DLD1 (cell line): ENCODE results near the gene POLR2E.

Experiments
- in situ Hi-C: cut with HindIII; loops from 2 replicates; pipeline ENCODE4 v1.10.0; 2017; ENCODE audit warnings: low sequenced_read_pairs

POLR2E gene

DNA sequence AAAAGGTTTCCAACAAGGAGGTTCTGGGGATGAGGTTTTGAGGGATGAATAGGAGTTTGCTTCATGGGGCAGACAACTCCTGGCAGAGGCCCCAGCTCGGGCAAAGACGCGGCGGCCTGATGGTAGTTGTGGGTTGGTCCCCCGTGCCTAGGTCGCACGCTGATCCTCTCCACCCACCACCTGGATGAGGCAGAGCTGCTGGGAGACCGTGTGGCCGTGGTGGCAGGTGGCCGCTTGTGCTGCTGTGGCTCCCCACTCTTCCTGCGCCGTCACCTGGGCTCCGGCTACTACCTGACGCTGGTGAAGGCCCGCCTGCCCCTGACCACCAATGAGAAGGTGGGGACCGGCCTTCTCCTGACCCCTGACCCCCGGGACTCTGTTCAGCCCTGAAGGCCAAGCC, 43.4 kb downstream of the POLR2E start:
- in situ Hi-C loops = no loop called here

DNA sequence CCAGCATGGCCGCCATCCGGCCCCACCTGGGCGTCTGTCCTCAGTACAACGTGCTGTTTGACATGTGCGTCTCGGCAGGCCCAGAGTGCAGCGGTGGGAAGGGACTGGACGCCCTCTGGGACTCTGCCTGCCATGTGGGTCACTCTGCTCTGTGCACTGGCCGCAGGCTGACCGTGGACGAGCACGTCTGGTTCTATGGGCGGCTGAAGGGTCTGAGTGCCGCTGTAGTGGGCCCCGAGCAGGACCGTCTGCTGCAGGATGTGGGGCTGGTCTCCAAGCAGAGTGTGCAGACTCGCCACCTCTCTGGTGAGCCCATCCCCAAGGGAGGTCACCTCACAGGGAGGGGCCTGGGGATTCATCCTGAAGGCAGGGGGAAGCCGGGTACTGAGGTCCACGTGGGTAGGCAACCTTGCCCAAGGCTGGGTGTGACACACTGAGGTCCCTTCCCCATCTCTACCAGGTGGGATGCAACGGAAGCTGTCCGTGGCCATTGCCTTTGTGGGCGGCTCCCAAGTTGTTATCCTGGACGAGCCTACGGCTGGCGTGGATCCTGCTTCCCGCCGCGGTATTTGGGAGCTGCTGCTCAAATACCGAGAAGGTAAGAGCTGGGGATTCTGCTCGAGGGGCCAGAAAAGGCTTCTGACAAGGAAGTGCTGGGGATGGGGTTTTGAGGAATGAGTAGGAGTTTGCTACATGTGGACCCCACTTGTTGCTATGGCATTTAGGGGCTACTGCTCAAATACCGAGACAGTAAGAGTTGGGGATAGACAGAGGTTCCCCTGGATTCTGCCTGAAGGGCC, 44.0 kb downstream of the POLR2E start:
- in situ Hi-C loops = no loop called here

DNA sequence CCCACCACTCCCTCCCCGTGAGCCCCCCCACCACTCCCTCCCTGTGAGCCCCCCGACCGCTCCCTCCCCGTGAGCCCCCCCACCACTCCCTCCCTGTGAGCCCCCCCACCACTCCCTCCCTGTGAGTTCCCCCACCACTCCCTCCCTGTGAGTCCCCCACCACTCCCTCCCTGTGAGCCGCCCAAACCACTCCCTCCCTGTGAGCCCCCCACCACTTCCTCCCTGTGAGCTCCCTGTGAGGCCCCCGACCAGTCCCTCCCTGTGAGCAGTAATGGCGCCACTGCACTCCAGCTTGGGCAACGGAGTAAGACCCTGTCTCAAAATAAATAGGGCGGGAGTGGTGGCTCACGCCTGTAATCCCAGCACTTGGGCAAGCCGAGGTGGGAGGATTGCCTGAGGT, 45.4 kb downstream of the POLR2E start:
- in situ Hi-C loops = no loop called here

DNA sequence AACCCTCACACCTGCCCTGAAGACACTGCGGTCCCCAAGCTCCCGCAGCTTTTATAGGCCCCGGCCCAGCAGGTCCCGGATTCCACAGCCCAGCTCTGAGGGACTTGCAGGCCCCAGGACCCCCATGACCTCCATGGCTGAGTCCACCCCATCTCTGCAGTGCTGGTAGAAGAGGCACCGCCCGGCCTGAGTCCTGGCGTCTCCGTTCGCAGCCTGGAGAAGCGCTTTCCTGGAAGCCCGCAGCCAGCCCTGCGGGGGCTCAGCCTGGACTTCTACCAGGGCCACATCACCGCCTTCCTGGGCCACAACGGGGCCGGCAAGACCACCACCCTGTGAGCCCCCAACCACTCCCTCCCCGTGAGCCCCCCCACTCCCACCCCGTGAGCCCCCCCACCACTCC, 46.1 kb downstream of the POLR2E start:
- in situ Hi-C loops = no loop called here

DNA sequence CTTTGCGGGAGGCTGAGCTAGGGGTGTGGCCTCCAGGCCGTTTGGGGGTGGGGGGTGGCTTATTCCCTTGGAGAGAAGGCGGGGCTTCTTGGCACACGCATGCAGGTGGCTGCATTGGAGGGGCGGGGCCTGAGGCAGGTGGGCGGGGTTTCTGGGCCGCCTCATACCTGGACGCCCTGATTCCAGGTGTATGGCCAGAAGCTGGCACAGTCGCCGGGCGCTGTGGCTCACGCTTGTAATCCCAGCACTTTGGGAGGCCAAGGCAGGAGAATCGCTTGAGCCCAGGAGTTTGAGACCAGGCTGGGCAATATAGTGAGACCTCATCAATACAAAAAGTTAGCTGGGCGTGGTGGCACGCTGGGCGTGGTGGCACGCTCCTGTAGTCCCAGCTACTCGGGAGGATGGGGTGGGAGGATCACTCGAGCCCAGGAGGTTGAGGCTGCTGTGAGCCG, 47.5 kb downstream of the POLR2E start:
- in situ Hi-C loops = no loop called here

DNA sequence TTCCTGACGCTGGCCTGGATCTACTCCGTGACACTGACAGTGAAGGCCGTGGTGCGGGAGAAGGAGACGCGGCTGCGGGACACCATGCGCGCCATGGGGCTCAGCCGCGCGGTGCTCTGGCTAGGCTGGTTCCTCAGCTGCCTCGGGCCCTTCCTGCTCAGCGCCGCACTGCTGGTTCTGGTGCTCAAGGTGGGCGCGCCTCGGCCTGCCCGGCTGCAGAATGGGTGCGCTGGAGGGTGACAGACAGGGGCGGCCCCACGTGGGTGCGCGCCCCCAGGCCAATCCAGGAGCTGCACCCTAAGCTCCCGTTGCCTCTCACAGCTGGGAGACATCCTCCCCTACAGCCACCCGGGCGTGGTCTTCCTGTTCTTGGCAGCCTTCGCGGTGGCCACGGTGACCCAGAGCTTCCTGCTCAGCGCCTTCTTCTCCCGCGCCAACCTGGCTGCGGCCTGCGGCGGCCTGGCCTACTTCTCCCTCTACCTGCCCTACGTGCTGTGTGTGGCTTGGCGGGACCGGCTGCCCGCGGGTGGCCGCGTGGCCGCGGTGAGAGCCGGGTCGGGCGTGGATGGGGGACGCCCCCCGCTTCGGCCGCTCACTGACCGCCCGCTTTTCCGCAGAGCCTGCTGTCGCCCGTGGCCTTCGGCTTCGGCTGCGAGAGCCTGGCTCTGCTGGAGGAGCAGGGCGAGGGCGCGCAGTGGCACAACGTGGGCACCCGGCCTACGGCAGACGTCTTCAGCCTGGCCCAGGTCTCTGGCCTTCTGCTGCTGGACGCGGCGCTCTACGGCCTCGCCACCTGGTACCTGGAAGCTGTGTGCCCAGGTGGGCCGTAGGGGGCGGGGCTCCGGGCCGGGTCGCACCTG, 48.1 kb downstream of the POLR2E start:
- in situ Hi-C loops = no loop called here

DNA sequence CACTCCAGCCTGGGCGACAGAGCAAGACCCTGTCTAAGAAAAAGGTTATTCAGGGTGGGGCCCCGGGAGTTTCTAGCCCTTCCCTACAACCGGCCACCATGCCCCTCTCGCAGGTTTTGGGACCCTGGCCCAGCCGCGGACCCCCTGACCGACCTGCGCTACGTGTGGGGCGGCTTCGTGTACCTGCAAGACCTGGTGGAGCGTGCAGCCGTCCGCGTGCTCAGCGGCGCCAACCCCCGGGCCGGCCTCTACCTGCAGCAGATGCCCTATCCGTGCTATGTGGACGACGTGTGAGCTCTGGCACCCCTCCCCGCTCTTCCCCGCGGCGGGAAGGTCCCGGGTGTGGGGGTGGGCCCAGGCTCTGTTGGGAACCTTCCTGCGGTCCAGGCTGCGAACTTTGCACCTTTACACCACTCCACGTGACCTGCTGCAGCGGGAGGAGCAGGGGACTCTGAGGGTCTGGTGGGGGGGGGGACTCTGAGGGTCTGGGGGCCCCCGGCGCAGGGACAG, 49.0 kb downstream of the POLR2E start:
- in situ Hi-C loops = no loop called here

DNA sequence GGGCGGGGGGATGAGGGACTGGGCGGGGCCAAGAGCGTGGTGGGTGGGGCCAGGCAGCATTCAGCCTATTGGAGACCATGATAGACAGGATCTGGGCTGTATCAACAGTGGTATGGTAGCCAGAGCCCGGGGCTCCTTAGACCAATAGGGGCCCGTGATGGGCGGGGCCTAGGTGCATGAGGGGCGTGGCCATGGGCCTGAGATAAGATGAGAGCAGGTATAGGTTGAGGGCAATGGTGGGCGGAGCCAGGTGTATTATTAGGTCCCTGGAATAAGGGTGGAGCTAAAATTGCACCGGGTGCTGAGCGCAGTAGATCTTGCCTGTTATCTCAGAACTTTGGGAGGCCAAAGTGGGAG, 50.0 kb downstream of the POLR2E start:
- in situ Hi-C loops = no loop called here

DNA sequence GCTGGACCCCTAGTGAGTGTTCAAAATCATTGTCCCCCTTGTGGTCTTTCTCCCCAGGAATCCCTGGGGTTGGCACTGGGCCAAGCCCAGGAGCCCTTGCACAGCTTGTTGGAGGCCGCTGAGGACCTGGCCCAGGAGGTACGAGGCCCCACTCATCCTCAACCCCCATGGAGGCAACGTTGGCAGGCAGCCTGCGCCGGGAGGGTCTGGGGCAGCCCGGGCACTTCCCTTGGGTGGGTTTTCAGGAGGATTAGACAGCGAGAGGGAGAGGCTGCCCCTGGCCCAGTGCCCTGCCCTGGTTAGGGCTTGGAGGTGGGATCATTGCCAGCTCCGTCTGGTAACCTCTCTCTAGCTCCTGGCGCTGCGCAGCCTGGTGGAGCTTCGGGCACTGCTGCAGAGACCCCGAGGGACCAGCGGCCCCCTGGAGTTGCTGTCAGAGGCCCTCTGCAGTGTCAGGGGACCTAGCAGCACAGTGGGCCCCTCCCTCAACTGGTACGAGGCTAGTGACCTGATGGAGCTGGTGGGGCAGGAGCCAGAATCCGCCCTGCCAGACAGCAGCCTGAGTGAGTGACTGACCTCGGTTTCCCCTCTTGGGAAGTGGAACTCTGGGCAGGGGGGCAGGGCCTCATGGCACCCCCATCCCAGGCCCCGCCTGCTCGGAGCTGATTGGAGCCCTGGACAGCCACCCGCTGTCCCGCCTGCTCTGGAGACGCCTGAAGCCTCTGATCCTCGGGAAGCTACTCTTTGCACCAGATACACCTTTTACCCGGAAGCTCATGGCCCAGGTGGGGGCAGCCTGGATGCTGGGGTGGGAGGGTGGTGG, 52.3 kb downstream of the POLR2E start:
- in situ Hi-C loops = no loop called here

DNA sequence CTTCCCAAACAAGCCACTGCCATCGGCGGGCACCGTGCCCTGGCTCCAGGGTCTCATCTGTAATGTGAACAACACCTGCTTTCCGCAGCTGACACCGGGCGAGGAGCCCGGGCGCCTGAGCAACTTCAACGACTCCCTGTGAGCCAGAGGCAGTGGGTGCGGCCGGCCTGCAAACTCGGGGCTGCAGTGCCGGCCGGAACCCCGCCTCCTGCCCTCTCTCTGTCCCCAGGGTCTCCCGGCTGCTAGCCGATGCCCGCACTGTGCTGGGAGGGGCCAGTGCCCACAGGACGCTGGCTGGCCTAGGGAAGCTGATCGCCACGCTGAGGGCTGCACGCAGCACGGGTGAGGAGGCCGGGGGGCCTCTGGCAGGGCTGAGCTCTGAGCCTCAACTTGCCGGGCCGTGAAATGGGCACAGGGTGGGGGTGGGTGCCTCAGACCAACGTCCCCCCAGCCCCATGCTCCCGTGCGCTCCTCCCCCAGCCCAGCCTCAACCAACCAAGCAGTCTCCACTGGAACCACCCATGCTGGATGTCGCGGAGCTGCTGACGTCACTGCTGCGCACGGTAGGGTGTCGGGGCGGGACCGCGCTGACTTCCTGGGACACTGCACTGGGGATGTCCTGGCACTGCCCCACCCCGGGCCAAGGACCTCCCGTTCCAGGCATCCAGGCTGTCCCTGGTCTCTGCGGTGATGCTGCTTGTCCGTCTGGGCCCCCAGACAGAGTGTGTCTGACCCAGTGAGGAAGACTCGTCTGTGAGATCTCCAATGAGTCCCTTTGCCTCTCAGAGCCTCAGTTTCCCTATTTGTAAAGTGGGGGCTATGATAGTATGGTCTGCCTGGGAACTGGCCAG, 53.1 kb downstream of the POLR2E start:
- in situ Hi-C loops = no loop called here

DNA sequence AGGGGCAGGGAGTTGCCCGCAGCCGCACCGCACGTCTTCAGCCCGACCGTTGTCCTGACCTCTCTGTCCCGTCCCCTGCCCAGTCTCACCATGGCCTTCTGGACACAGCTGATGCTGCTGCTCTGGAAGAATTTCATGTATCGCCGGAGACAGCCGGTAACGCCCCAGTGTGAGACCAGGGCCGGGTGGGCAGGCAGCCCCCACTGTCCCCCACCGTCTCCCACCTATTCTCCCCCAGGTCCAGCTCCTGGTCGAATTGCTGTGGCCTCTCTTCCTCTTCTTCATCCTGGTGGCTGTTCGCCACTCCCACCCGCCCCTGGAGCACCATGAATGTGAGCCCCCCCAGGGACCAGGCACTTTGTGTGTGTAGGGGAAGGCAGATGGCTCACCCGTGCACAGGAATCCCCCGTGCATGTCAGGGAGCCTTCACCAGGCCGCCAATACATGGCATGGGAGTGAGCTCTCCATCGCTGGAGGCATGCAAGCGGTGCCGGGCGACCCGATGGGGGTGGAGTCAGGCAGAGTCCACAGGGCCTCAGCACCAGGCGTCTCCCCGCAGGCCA, 53.8 kb downstream of the POLR2E start:
- in situ Hi-C loops = no loop called here

DNA sequence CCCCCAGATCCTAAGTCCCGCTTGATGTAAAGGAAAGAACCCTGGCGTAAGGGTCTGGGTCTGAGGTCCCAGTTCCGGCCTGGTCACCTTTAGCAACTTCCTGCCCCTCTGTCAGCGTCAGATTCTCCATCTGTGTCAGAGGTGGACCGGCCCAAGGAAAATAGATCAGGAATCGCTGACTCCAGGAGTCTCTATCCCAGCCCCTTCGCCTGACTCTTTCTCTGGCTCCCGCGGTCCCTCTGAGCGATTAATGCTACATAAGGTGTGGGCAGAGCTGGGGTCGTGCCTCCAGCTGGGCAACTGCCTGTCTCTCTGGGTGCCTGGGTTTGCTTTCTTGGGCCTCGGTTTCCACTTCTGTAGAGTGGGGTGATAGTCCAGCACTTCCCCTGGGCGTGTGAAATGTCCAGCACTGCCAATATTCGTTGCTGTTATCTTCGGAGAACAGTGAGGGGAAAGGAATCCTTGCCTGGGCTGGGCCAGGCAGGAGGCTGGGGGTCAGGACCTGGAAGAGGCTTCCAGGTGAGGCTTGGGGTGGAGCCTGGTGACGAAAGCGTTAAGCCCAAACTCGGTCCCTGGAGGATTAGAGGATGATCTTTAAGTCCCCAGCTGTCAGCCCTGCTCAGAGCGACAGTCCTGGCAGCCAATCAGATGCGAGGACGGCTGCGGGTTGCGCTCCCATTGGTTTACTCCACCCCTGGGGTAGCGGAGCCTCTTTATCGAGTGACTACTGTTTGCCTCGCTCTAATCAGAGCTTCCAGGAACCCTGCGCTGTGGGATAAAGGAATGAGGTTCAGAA, 54.5 kb downstream of the POLR2E start:
- in situ Hi-C loops = no loop called here

DNA sequence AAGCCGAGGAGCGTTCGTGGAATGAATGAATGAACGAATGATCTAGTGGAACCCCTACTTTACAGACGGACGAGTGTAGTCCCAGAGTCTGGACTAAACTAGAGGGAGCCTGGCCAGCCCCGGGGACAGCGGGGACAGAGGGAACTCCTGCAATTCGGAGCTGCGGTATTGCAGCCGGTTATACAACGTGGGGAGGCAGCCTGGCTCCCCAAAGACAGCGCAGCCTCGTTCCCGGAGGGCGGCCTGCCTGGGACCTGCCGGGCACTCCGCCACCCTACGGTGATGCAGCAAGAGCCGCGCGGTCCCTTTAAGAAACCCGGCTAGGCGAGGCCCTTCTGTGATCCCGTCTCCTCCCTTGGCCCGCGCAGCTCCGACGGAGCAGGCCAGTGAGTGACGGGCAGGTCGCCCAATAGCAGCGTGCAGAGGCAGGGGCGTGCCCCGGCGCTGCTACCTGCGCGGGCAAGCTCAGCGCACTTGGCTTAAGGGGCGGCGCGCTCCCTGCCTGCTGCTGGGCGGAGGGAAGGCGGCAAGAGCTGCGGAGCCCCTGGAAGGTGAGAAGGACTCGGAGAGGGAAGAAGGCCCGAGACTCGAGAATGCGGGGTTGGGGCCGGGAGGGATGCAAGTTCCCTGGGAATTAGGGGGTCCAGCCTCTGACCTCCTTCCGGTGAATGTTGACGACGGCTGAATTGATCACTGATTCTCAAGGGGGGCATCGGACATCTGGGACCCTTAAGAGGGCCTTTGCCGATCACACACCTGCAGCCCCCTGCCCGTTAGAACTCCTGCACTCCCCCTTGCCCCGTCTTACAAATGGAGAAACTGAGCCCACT, 55.3 kb downstream of the POLR2E start, which contains the start of gene ABCA7:
TSS of gene ABCA7 (plus strand) at position 462 of the 830 bp plus-strand sequence. CDS start 1,255 bp downstream, outside the sequence.
- in situ Hi-C loops = no loop called here

DNA sequence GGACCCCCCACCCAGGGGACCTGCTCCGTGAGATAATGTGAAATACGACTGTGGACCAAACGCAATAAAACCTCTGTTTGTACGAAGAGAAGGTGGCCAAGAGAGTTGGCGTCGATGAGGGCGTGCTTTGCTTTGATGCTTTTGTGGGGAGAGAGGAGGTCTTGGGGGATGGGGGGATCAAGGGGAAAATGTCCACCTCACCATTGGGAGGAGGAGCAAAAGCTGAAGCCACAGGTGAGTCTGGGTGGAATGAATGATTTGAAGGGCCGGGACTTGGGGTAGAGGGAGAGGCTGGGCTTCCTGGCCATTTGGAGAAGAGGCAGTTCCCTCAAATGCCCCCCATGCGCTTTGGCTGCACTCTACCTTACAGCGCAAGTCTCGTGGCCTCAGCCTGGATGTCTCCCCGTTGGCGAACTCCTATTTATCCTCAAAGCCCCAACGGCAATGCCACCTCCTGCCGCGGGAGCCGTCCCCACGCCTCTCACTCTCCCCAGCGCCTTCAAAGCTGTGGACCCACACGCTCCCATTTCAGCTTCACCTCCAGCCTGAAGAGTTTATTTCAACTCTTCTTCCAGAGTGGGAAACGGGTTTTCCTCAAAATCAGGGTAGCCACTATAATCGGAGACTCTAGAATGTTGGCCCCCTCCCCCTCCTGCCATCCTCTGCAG, 56.1 kb downstream of the POLR2E start:
- in situ Hi-C loops = no loop called here

DNA sequence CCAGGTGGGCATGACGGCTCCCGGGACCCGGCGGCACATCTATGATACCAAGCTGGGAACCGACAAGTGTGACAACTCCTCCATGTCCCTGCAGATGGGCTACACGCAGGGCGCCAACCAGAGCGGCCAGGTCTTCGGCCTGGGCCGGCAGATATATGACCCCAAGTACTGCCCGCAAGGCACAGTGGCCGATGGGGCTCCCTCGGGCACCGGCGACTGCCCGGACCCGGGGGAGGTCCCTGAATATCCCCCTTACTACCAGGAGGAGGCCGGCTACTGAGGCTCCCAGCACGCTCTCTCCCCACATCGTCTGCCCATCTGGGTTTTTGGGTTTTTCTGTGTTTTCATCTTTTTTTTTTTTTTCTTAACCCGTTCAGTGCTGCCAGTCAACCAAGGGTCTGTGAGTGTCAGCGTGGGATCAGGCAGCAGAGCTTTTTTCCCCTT, 57.5 kb downstream of the POLR2E start:
- in situ Hi-C loops = no loop called here
